Liver (tissue), 3 donors: Measurements from ENCODE around the gene PODXL2.

ENCODE experiments used
- CTCF ChIP-seq: fragments of 150-350 bp; IDR thresholded peaks from 2 replicates; pipeline ENCODE4 v1.5.1; 2017; ENCODE audit warnings: improper control_type of control experiment, low read depth, low read length; ENCODE audit not compliant: missing input control
- EGR1 ChIP-seq, 2 donors: IDR thresholded peaks; 2 replicates each; pipeline ENCODE4 v1.6.1; 2016 to 2018; ENCODE audit warnings: antibody characterized with exemption in 2 of 2, low read depth in 2 of 2
- FOXA1 ChIP-seq: IDR thresholded peaks from 2 replicates; pipeline ENCODE4 v1.6.1; 2016; ENCODE audit warnings: antibody characterized with exemption
- RAD21 ChIP-seq, 2 donors: IDR thresholded peaks; 2 replicates each; pipeline ENCODE4 v1.6.1; 2016; ENCODE audit warnings: antibody characterized with exemption in 2 of 2, mild to moderate bottlenecking in 2 of 2
- REST ChIP-seq: IDR thresholded peaks from 2 replicates; pipeline ENCODE4 v1.6.1; 2016; ENCODE audit warnings: antibody characterized with exemption, mild to moderate bottlenecking
- TAF1 ChIP-seq: conservative IDR thresholded peaks from 2 replicates; pipeline ENCODE4 v1.6.1; 2016; ENCODE audit warnings: antibody characterized with exemption, mild to moderate bottlenecking
- YY1 ChIP-seq: IDR thresholded peaks from 2 replicates; pipeline ENCODE4 v1.6.1; 2016; ENCODE audit warnings: antibody characterized with exemption, mild to moderate bottlenecking
- ZBTB33 ChIP-seq: IDR thresholded peaks from 2 replicates; pipeline ENCODE4 v1.6.1; 2016; ENCODE audit warnings: antibody characterized with exemption
- donor health status: healthy.
- donor health status: healthy.

- TF ChIP-seq EGR1 (IDR thresholded peaks at IDR 0.05; ENCODE audit: low read depth in 2 of 2) (no peak), CTCF (no peak), REST (no peak), TAF1 (no peak), YY1 (no peak), FOXA1 (no peak), RAD21 (IDR thresholded peaks at IDR 0.05) (no peak), ZBTB33 (no peak)
Observed at GRCh38 chr3:127678611-127679533, 49.9 kb downstream of the PODXL2 start.
